SK-N-MC (cell line): Measurements from ENCODE around the gene DISP2.

Source experiments
- EZH2 ChIP-seq: fragments of 200-600 bp; sonication (generic); IDR thresholded peaks from one replicate; pipeline ENCODE4 v1.6.1; 2017; ENCODE audit warnings: antibody characterized with exemption
- POLR2AphosphoS5 ChIP-seq: IDR thresholded peaks from 2 replicates; pipeline ENCODE4 v1.6.1; 2012; ENCODE audit warnings: mild to moderate bottlenecking, low read depth, low read length, borderline replicate concordance

GRCh38 chr15:40425681-40426080 lies 67.7 kb downstream of the DISP2 start:
- TF ChIP-seq POLR2AphosphoS5: no peak
- no peak for TF ChIP-seq EZH2
